Cardiac fibroblast (primary cell): Measurements from ENCODE around the gene COTL1.

Experiments used
- DNase-seq, 2 donors: peaks; one replicate each; pipeline versions ENCODE4 v3.0.0 to v3.0.0-alpha.2; 2010; ENCODE audit warnings: low read depth in 2 of 2
- H3K4me3 ChIP-seq, 2 donors: replicated peaks in 1 of 2; 1 replicate in 1 of 2; 2 replicates in 1 of 2; pipeline ENCODE4 v1.5.1; 2011; ENCODE audit warnings: low read depth in 2 of 2, low read length in 2 of 2, mild to moderate bottlenecking in 2 of 2, moderate library complexity in 1 of 2
- CTCF ChIP-seq: IDR thresholded peaks from one replicate; pipeline ENCODE4 v1.5.1; 2011; ENCODE audit warnings: low read depth, mild to moderate bottlenecking, low read length, inconsistent platforms

Gene COTL1

DNA sequence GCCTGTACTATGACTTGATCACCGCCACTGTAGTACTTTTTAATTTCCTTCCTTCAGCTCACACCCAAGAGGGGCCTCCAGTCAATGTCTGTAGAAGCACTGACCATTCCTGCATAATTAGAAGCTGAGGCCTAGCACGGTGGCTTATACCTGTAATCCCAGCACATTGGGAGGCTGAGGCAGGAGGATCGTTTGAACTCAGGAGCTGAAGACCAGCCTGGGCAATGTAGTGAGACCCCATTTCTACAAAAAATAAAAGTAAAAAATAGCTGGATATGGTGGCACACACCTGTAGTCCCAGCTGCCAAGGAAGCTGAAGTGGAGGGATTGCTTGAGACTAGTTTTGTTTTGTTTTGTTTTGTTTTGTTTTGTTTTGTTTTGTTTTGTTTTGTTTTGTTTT, 36.4 kb upstream of the COTL1 start:
- no peak for TF ChIP-seq CTCF
- no peak overlapping the region for H3K4me3 ChIP-seq
- DNase-seq: no peak

DNA sequence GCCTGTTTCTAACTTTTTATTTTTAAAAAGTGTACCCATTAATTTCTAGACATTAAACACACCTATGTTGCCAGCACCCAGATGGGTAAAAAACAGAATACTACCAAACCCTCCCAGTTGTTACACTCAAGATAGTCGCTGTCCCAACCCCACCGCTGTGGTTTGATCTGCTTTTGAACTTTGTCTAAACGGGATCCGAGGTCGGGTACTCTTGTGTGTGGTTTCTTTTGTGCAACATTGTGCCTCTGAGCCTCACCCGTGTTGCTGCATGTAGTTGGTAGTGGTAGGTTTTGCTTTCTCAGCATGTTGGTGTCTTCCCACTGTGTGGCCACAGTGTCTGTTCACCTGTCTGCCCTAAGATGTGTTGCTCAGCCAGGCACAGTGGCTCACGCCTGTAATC, 34.7 kb upstream of the COTL1 start:
- no peak for TF ChIP-seq CTCF
- H3K4me3 ChIP-seq: no peak overlapping the region
- DNase-seq: no peak

DNA sequence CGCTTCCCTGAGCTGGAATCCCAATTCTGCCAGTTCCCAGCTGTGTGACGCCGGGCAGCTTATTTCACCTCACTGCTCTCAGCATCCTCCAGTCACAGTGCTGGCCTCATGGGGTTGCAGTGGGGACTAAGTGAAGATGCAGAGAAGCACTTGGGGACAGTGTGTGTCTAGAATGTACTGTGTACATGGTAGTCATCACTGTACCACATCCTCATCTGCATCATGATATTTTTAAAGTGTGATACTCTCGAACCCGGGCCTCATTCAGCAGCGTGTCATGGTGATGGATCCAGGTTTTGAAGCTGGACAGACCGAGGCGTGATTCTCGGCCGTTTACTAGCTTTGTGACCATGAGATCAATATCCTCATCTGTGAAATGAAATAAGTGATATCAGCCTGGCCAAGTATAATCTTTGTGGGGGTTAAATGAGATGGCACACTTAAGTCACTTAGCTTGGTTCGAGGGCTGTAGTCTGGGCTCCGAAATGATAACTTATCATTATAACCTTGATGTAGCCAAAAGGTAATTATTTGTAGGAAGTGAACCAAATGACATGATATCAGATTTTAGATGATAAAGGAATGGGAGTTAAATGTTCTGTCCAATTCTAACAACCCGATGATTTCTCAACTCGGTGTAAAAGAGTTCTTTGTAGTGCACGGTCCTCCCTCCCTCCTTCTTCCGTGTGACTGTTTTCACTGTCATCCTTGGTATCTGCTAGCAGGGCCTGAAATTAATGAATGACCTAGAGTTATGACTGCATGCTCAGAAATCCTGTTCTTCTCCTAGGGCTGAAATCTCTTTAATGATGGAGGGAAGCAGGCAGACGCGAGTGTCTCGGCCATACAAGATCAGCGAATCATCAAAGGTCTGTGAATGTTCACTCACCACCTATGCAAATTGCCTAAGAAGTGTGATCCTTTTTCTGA, 32.4 kb upstream of the COTL1 start:
- peak; percentile 19 to 66 for DNase-seq
- H3K4me3 ChIP-seq: no peak overlapping the region
- no peak for TF ChIP-seq CTCF

GRCh38 chr16:84649511-84649861, 31.6 kb upstream of the COTL1 start:
- peak overlapping the region; percentile 64 to 71 for H3K4me3 ChIP-seq
- no peak for TF ChIP-seq CTCF
- DNase-seq: no peak

- peak overlapping the region; percentile 64 to 71 for H3K4me3 ChIP-seq
- peak in 1 of 2 donors; percentile 16 for DNase-seq
- no peak for TF ChIP-seq CTCF
Observed at GRCh38 chr16:84648595-84649510, 31.0 kb upstream of the COTL1 start.

GRCh38 chr16:84647828-84648594, 30.1 kb upstream of the COTL1 start, which contains the start of gene KLHL36:
Gene KLHL36 (plus strand): TSS chr16:84648511. CDS start chr16:84650868, 2,357 bp downstream.
- DNase-seq: peak in 1 of 2 donors; percentile 31
- TF ChIP-seq CTCF: peak; percentile 1
- H3K4me3 ChIP-seq: peak within 1 kb of the TSS; percentile 64 to 71
